OCI-LY1 (cell line): ENCODE results near the gene PACS2.

Experiments
- H2AFZ ChIP-seq: fragments of 200-600 bp; sonication (generic), shearing (Covaris generic); 2 replicates; pipeline ENCODE4 v1.6.0; 2014; ENCODE audit warnings: antibody characterized with exemption, mild to moderate bottlenecking, low read length
- H3F3A ChIP-seq: fragments of 200-600 bp; sonication (generic), shearing (Covaris generic); 2 replicates; pipeline ENCODE4 v1.6.0; 2014; ENCODE audit warnings: mild to moderate bottlenecking, antibody characterized with exemption, low read length, moderate library complexity; ENCODE audit not compliant: insufficient read depth
- H3K27ac ChIP-seq: fragments of 200-600 bp; sonication (generic); 2 replicates; pipeline ENCODE4 v1.5.1; 2014; ENCODE audit warnings: low read length, mixed run types, mild to moderate bottlenecking, low read depth; ENCODE audit not compliant: poor library complexity, severe bottlenecking
- H3K27me3 ChIP-seq: fragments of 200-600 bp; sonication (generic); 2 replicates; pipeline ENCODE4 v1.6.0; 2014; ENCODE audit warnings: antibody characterized with exemption, mild to moderate bottlenecking, low read length, moderate library complexity; ENCODE audit not compliant: insufficient read depth
- H3K36me3 ChIP-seq: fragments of 200-600 bp; sonication (generic); 2 replicates; pipeline ENCODE4 v1.6.1; 2014; ENCODE audit warnings: mild to moderate bottlenecking, antibody characterized with exemption, low read length, moderate library complexity, mixed read lengths; ENCODE audit not compliant: insufficient read depth
- H3K4me1 ChIP-seq: fragments of 200-600 bp; sonication (generic); 2 replicates; pipeline ENCODE4 v1.5.1; 2014; ENCODE audit warnings: mild to moderate bottlenecking, low read length, moderate library complexity; ENCODE audit not compliant: insufficient read depth, severe bottlenecking
- H3K4me2 ChIP-seq: fragments of 200-600 bp; sonication (generic), shearing (Covaris generic); 2 replicates; pipeline ENCODE4 v1.6.1; 2014; ENCODE audit warnings: low read length
- H3K4me3 ChIP-seq: fragments of 200-600 bp; sonication (generic); 2 replicates; pipeline ENCODE4 v1.5.1; 2014; ENCODE audit warnings: low read length, low read depth, mild to moderate bottlenecking, mixed read lengths; ENCODE audit not compliant: poor library complexity, severe bottlenecking
- H3K79me2 ChIP-seq: fragments of 200-600 bp; shearing (Covaris generic); 2 replicates; pipeline ENCODE4 v1.6.1; 2016; ENCODE audit warnings: mixed run types, low read length, mixed read lengths; ENCODE audit not compliant: insufficient read depth
- H3K9ac ChIP-seq: fragments of 200-600 bp; sonication (generic), shearing (Covaris generic); 2 replicates; pipeline ENCODE4 v1.6.1; 2014; ENCODE audit warnings: mild to moderate bottlenecking, low read length, mixed read lengths
- H3K9me2 ChIP-seq: fragments of 200-600 bp; sonication (generic), shearing (Covaris generic); 2 replicates; pipeline ENCODE4 v1.6.1; 2014; ENCODE audit warnings: low read depth, mild to moderate bottlenecking, low read length, mixed read lengths
- H3K9me3 ChIP-seq: fragments of 200-600 bp; shearing (Covaris generic); 2 replicates; pipeline ENCODE4 v1.6.1; 2014; ENCODE audit warnings: low read length, mixed read lengths
- H4K20me1 ChIP-seq: fragments of 200-600 bp; sonication (generic), shearing (Covaris generic); 2 replicates; pipeline ENCODE4 v1.6.0; 2016; ENCODE audit warnings: mild to moderate bottlenecking, low read length; ENCODE audit not compliant: insufficient read depth
- EZH2 ChIP-seq: fragments of 200-600 bp; sonication (generic), shearing (Covaris generic); IDR thresholded peaks from 2 replicates; pipeline ENCODE4 v1.8.0; 2017; ENCODE audit warnings: borderline replicate concordance, mixed run types, mild to moderate bottlenecking, antibody characterized with exemption, low read length, moderate library complexity, mixed read lengths
- TF ChIP-seq, protein P1 (sequence below): fragments of 200-600 bp; sonication (generic), shearing (Covaris generic); IDR thresholded peaks from 2 replicates; pipeline ENCODE4 v1.5.1; 2017; ENCODE audit warnings: mild to moderate bottlenecking, antibody characterized with exemption, low read length, moderate library complexity, mixed read lengths

The PACS2 gene

GRCh38 chr14:105314287-105315200 is at the start of gene PACS2:
TSS of gene PACS2 (plus strand) at chr14:105314748. CDS start at chr14:105314919, 171 bp downstream.
- Histone ChIP-seq H3K4me1 (peaks cover 19% of the 10 kb centered on the region), H3K4me2 (peak within 1 kb of the TSS; percentile 81), H2AFZ (no peak within 1 kb of the TSS), H3K27ac (no peak within 1 kb of the TSS), H3K27me3 (peaks cover 5% of the 10 kb centered on the region; the same call in 1 of the 2 replicates), H3K4me3 (peak within 1 kb of the TSS; percentile 65), H3K79me2 (no peaks in the 10 kb centered on the region), H4K20me1 (no peaks in the 10 kb centered on the region), H3K9me2 (no peaks in the 10 kb centered on the region), H3K9ac (peak within 1 kb of the TSS; percentile 52), H3K9me3 (no peaks in the 10 kb centered on the region), H3F3A (no peaks in the 10 kb centered on the region), H3K36me3 (no peaks in the 10 kb centered on the region)
- no peak for TF ChIP-seq EZH2
- TF ChIP-seq, protein P1, sequence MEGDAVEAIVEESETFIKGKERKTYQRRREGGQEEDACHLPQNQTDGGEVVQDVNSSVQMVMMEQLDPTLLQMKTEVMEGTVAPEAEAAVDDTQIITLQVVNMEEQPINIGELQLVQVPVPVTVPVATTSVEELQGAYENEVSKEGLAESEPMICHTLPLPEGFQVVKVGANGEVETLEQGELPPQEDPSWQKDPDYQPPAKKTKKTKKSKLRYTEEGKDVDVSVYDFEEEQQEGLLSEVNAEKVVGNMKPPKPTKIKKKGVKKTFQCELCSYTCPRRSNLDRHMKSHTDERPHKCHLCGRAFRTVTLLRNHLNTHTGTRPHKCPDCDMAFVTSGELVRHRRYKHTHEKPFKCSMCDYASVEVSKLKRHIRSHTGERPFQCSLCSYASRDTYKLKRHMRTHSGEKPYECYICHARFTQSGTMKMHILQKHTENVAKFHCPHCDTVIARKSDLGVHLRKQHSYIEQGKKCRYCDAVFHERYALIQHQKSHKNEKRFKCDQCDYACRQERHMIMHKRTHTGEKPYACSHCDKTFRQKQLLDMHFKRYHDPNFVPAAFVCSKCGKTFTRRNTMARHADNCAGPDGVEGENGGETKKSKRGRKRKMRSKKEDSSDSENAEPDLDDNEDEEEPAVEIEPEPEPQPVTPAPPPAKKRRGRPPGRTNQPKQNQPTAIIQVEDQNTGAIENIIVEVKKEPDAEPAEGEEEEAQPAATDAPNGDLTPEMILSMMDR, result no peak

GRCh38 chr14:105267820-105268548 is 46.6 kb upstream of the PACS2 start:
- Histone ChIP-seq H2AFZ (no peak overlapping the region), H3K27ac (no peak overlapping the region), H3K4me2 (no peak overlapping the region), H3K9me3 (no peaks in the 10 kb centered on the region), H3K9ac (no peak overlapping the region), H3K4me3 (no peak overlapping the region), H3K79me2 (no peaks in the 10 kb centered on the region), H3K36me3 (no peaks in the 10 kb centered on the region), H3K4me1 (peaks cover 3% of the 10 kb centered on the region), H3K27me3 (no peaks in the 10 kb centered on the region), H4K20me1 (no peaks in the 10 kb centered on the region), H3F3A (no peaks in the 10 kb centered on the region), H3K9me2 (no peaks in the 10 kb centered on the region)
- TF ChIP-seq, protein P1, result no peak; the same call in 1 of the 2 replicates
- TF ChIP-seq EZH2, result no peak

DNA sequence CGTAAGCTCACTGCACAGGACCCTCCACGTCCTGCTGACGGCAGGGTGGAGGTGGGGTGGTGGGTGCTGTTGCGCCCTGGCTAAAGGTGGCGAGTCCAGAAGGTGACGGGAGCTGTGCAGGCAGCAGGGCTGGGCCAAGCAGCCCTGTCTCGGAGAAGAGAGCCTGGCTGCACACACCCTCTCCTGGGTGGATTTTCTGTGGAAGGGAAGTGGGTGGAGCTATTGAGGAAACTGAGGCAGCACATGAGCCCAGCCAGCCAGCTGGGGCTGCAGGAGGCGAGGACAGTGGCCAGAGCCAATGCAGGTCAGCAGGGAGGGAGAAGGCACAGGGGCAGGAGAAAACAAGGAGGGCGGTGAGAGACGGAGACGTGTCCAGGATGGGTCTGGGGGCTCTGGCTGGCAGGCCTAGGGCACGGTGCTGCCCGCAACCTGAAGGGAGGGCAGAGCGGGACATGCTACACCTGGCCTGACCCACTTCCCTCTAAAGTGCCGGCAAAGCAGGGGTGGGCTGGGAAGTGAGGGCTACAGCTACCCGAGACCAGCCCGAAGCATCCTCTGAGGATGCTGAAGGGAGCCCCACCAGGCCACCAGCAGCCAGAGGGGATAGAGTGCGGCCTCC is 45.7 kb upstream of the PACS2 start:
- Histone ChIP-seq H3K9me2 (no peaks in the 10 kb centered on the region), H3K9me3 (no peaks in the 10 kb centered on the region), H3K36me3 (no peaks in the 10 kb centered on the region), H4K20me1 (no peaks in the 10 kb centered on the region), H3K4me1 (no peaks in the 10 kb centered on the region), H3F3A (no peaks in the 10 kb centered on the region), H3K9ac (no peak overlapping the region), H3K4me3 (no peak overlapping the region), H2AFZ (no peak overlapping the region), H3K79me2 (no peaks in the 10 kb centered on the region), H3K27ac (no peak overlapping the region), H3K27me3 (no peaks in the 10 kb centered on the region), H3K4me2 (no peak overlapping the region)
- no peak for TF ChIP-seq EZH2
- TF ChIP-seq, protein P1, result no peak
